ENCODE data around the gene NMUR1.

NMUR1 gene

GRCh38 chr2:231482806-231483391 lies 47.3 kb downstream of the NMUR1 start:
- DNase-seq, result peak; percentile 85 to 87

DNA sequence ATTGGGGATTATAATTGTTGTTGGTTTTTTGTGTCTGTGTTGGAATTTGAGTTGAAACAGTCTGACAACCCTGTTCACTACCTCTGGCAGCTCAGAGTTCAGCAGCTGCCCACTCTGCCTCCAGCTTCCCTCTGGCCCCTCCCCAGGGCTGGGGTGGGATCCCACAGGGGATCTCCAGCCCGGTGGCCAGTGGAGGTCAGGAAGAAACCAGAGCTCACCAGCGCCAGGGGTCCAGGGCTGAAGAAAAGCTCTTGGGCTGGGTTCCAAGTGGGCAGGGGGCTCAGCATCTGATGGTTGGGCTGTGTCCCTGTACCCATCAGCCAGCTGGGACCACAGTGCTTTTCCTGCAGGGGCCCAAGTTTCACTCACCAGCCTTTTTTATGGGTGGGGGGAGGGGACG lies 49.5 kb downstream of the NMUR1 start:
- DNase-seq, result no peak

DNA sequence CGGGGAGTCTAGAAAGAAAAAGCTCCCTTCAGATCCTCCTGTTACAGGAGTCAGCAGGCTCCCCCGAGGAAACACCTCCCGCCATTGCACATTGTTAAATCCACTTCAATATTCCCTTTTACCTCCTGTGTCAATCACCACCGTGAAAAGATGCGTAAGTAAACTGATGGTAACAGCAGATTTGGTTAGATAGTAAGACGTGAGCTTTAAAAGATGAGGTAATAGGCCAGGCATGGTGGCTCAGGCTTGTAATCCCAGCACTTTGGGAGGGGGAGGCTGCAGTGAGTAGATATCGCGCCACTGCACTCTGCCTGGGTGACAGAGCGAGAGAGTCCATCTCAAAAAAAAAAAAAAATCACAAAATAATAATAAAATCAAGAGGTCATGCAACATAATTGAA lies 50.8 kb downstream of the NMUR1 start:
- DNase-seq, result no peak

DNA sequence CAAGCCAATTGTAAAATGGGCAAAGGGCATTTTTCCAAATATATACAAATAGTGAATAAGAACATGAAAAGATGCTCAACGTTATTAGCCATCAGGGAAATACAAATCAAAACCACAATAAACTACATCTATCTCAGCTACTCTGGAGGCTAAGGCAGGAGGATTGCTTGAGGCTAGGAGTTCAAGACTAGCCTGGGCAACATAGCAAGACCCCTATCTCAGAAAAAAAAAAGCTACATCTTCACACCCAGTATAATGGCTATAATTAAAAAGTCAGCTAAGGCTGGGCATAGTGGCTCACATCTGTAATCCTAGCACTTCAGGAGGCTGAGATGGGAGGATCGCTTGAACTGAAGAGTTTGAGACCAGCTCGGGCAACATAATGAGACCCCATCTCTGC lies 53.3 kb downstream of the NMUR1 start:
- no peak for DNase-seq

GRCh38 chr2:231475965-231476364 lies 54.3 kb downstream of the NMUR1 start:
- no peak for DNase-seq

Data from activated T-cell treated with anti-CD3 and anti-CD28 coated beads, Interleukin-2, amount 50 U/mL, for 48 hours (primary cell).